HepG2 (cell line): ENCODE results near the gene LHPP. TPM values are rescaled to one million over a fixed set of nuclear protein-coding genes. Genes with fewer than 3 reads are reported as not detected.

Experiments used
- ATAC-seq: fragments of 200-7000 bp; cut with Tn5 transposase; 3 replicates; pipeline ENCODE4 v1.9.1; 2020; ENCODE audit warnings: mild to moderate bottlenecking, moderate library complexity
- BruUV-seq: library from RNA; stranded (reverse); fragments of 400-500 nt; replicated peaks from 2 replicates; lab custom pipeline; 2021; lab: Mats Ljungman, UMichigan
- CTCF ChIA-PET: fragments of 300-600 bp; formaldehyde crosslinking; extraction: SDS; loops from one replicate; lab custom pipeline; 2021; ENCODE audit warnings: low total read pairs, inconsistent platforms, low intra/inter-chr PET ratio; lab: Yijun Ruan, JAX
- POLR2A ChIA-PET: fragments of 350-600 bp; sonication (Branson Sonifier 250); formaldehyde crosslinking; loops from one replicate; lab custom pipeline; 2020; ENCODE audit warnings: antibody characterized with exemption, inconsistent platforms; lab: Yijun Ruan, JAX
- DNase-seq: peaks from one replicate; pipeline ENCODE4 v3.0.0-alpha.2; 2015; ENCODE audit warnings: low spot score
- FAIRE-seq: peaks from 3 replicates; lab custom pipeline; 2011; peaks lifted over from hg19 to GRCh38; lab: Jason Lieb, UNC
- H2AFZ ChIP-seq: one replicate; pipeline ENCODE4 v1.6.1; 2011; ENCODE audit warnings: low read length, inconsistent platforms
- H3K27ac ChIP-seq: fragments of 300-600 bp; 3 replicates; pipeline ENCODE4 v1.8.0; 2011; ENCODE audit warnings: mixed run types, mild to moderate bottlenecking, mixed read lengths, low read length, inconsistent platforms; ENCODE audit not compliant: insufficient read depth; ENCODE audit errors: extremely low read length
- H3K27me3 ChIP-seq, 2 experiments: fragments of 200-600 bp in 1 of 2; 2 replicates in 1 of 2; 3 replicates in 1 of 2; pipeline versions ENCODE4 v1.6.0 to v1.8.0; 2011; ENCODE audit warnings: low read length in 2 of 2, mild to moderate bottlenecking in 2 of 2, moderate library complexity in 2 of 2, inconsistent platforms in 1 of 2; ENCODE audit not compliant: insufficient read depth in 2 of 2, control insufficient read depth in 1 of 2
- H3K36me3 ChIP-seq, 2 experiments: fragments of 200-600 bp in 1 of 2; replicated peaks in 1 of 2; 2 replicates in 1 of 2; 3 replicates in 1 of 2; pipeline versions ENCODE4 v1.5.1 to v1.8.0; 2011; ENCODE audit warnings: low read length in 2 of 2, inconsistent platforms in 1 of 2; ENCODE audit not compliant: insufficient read depth in 2 of 2, control insufficient read depth in 1 of 2
- H3K4me1 ChIP-seq: 2 replicates; pipeline ENCODE4 v1.5.1; 2012; ENCODE audit warnings: low read length, inconsistent platforms; ENCODE audit not compliant: insufficient read depth
- H3K4me2 ChIP-seq: 2 replicates; pipeline ENCODE4 v1.6.0; 2011; ENCODE audit warnings: low read depth, low read length, inconsistent platforms
- H3K4me3 ChIP-seq, 3 experiments: fragments of 200-600 bp in 1 of 3; sonication (generic), shearing (Covaris generic) in 1 of 3; replicated peaks in 1 of 3; 2 replicates each; pipeline ENCODE4 v1.5.1; 2011 to 2016; ENCODE audit warnings: low read length in 3 of 3, inconsistent platforms in 2 of 3, low read depth in 2 of 3, mild to moderate bottlenecking in 2 of 3, control low read depth in 1 of 3, mixed read lengths in 1 of 3; ENCODE audit not compliant: insufficient read depth in 1 of 3
- H3K79me2 ChIP-seq: one replicate; pipeline ENCODE4 v1.6.1; 2011; ENCODE audit warnings: low read length, inconsistent platforms; ENCODE audit not compliant: insufficient read depth
- H3K9ac ChIP-seq: 2 replicates; pipeline ENCODE4 v1.6.0; 2011; ENCODE audit warnings: mild to moderate bottlenecking, low read depth, low read length, inconsistent platforms; ENCODE audit not compliant: insufficient read depth
- H3K9me3 ChIP-seq: 2 replicates; pipeline ENCODE4 v1.5.1; 2012; ENCODE audit warnings: mild to moderate bottlenecking, low read length
- H4K20me1 ChIP-seq: 2 replicates; pipeline ENCODE4 v1.6.0; 2011; ENCODE audit warnings: inconsistent platforms, mild to moderate bottlenecking, low read length, moderate library complexity; ENCODE audit not compliant: insufficient read depth
- NFE2L1 ChIP-seq: sonication (generic); formaldehyde crosslinking; IDR thresholded peaks from 2 replicates; pipeline ENCODE4 v1.4.0; 2020; ENCODE audit warnings: missing genetic modification reagents, mild to moderate bottlenecking, borderline replicate concordance
- WGBS: methylation state at CpG from one replicate; pipeline ENCODE4 v1.1.6; 2017; ENCODE audit warnings: low lambda C conversion rate; 5-methylcytosine and 5-hydroxymethylcytosine counted together
- in situ Hi-C: cut with HindIII; loops from 2 replicates; pipeline ENCODE4 v1.10.0; 2017; ENCODE audit warnings: low pct_unique_long_range_greater_than_20kb; ENCODE audit not compliant: extremely low pct_ligation_motif_present
- intact Hi-C: fragments of 100-400 bp; cut with micrococcal nuclease; formaldehyde crosslinking; loops from one replicate; pipeline ENCODE4 v1.10.0; 2022; ENCODE audit not compliant: unreplicated experiment
- polyA plus RNA-seq, 8 experiments: library from polyadenylated mRNA; depleted of rRNA in 3 of 8; stranded (reverse) in 7 of 8; unstranded in 1 of 8; fragments of >200 nt; fragmentation: Illumina TruSeq in 4 of 8; extraction: Trizol in 4 of 8; gene quantifications; 2 replicates each; pipeline versions ENCODE4 v1.2.1 to v1.2.3, GENCODE V29; 2011 to 2016; ENCODE audit warnings: low read depth in 4 of 8, missing spikeins in 1 of 8, mixed read lengths in 1 of 8; ENCODE audit not compliant: insufficient read depth in 1 of 8
- total RNA-seq, 5 experiments: library from RNA; depleted of rRNA; stranded (reverse); fragments of >200 nt; fragmentation: Illumina TruSeq; extraction: Trizol; gene quantifications; 2 replicates each; pipeline ENCODE4 v1.2.3, GENCODE V29; 2016; ENCODE audit warnings: low read depth in 1 of 5
- TF ChIP-seq, protein P1 (sequence below): sonication (generic); formaldehyde crosslinking; IDR thresholded peaks from 2 replicates; pipeline ENCODE4 v1.4.0; 2020; ENCODE audit warnings: low read depth, mild to moderate bottlenecking, missing genetic modification reagents
- TF ChIP-seq, protein P2 (sequence below): sonication (generic); formaldehyde crosslinking; IDR thresholded peaks from 2 replicates; pipeline ENCODE4 v1.4.0; 2020; ENCODE audit warnings: missing genetic modification reagents

LHPP gene
- total and polyA plus RNA-seq, 2 of the 13 experiments (the other 11 are each of a cell fraction or from before 2014, with no cell fraction given) = 5.2 to 13.1 TPM

DNA sequence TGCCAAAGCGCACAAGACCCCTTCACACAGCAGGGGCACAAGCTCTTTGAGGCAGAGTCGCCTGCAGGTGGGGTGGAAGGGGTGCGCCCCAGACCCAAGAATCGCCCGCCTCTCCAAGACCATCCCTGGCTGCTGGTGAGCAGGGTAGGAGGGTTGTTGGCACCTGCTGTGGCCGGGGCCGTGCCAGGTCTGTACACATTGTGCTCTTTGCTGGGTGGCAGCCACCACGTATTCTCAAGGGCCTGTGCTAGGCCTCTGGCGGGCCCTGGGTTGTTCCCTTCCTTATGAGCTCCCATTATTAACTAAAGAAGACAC is 84.4 kb downstream of the LHPP start (continued):
- TF ChIP-seq, protein P1, sequence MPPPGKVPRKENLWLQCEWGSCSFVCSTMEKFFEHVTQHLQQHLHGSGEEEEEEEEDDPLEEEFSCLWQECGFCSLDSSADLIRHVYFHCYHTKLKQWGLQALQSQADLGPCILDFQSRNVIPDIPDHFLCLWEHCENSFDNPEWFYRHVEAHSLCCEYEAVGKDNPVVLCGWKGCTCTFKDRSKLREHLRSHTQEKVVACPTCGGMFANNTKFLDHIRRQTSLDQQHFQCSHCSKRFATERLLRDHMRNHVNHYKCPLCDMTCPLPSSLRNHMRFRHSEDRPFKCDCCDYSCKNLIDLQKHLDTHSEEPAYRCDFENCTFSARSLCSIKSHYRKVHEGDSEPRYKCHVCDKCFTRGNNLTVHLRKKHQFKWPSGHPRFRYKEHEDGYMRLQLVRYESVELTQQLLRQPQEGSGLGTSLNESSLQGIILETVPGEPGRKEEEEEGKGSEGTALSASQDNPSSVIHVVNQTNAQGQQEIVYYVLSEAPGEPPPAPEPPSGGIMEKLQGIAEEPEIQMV (CRISPR knock-in tag) = no peak

DNA sequence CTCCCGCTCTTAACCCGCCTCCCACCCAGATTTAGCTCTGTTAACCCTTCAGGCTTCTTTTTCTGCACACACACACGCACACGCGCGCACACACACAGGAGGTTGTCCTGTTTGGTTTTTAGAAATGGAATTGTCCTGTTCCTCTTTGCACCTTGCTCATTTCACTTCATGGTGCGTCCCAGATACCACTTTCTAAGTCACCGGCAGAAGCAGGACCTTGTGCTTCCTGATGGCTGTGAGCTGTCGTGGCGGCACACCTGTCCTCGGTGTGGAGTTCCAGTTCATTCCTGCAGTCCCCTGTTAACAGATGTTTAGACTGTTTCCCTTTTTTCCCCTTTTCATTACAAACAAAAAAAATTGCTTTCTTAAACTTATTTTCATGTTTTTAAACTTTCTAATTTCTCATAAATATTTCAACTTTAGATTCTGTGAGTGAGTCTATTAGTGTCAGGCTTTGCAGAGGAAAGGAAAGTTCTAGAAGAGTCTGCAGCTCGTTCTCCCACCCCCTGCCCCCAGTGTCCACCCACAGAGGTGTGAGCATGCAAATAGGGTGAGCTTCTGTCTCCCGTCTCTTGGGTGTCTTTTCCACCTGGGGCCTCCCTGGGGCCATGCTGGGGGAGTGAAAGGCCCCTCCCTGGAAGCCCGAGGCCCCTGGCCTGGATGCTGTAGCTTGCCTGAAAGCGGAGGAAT is 85.5 kb downstream of the LHPP start:
- POLR2A ChIA-PET = no interaction called here
- BruUV-seq = no TSS peak
- no peak overlapping the region for H3K27ac ChIP-seq
- no peaks in the 10 kb centered on the region for H3K9me3 ChIP-seq
- H3K27me3 ChIP-seq = peaks cover 0 to 1% of the 10 kb centered on the region in 2 experiments; a peak in 2 of 5 replicates
- H4K20me1 ChIP-seq = no peaks in the 10 kb centered on the region
- no peak overlapping the region for H3K9ac ChIP-seq
- no peaks in the 10 kb centered on the region for H3K36me3 ChIP-seq
- ATAC-seq (no peak), FAIRE-seq (no peak), DNase-seq (no peak)
- H3K4me3 ChIP-seq = no peak overlapping the region
- no peak overlapping the region for H2AFZ ChIP-seq
- CTCF ChIA-PET = no interaction called here
- no peak overlapping the region for H3K4me2 ChIP-seq
- 55% methylated on average over 15 of the region's 15 CpGs for WGBS
- in situ Hi-C loops = no loop called here
- no peaks in the 10 kb centered on the region for H3K79me2 ChIP-seq
- no peak for TF ChIP-seq NFE2L1 (CRISPR knock-in tag)
- TF ChIP-seq, protein P2, sequence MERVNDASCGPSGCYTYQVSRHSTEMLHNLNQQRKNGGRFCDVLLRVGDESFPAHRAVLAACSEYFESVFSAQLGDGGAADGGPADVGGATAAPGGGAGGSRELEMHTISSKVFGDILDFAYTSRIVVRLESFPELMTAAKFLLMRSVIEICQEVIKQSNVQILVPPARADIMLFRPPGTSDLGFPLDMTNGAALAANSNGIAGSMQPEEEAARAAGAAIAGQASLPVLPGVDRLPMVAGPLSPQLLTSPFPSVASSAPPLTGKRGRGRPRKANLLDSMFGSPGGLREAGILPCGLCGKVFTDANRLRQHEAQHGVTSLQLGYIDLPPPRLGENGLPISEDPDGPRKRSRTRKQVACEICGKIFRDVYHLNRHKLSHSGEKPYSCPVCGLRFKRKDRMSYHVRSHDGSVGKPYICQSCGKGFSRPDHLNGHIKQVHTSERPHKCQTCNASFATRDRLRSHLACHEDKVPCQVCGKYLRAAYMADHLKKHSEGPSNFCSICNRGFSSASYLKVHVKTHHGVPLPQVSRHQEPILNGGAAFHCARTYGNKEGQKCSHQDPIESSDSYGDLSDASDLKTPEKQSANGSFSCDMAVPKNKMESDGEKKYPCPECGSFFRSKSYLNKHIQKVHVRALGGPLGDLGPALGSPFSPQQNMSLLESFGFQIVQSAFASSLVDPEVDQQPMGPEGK (CRISPR knock-in tag) = peak; percentile 25; the same call in 1 of the 2 replicates
- TF ChIP-seq, all 625 proteins: peak for 1
- intact Hi-C loops = no loop called here
- peaks cover 14% of the 10 kb centered on the region for H3K4me1 ChIP-seq
